Suprapubic skin (tissue), 3 donors: ENCODE data around the gene GON4L.

Experiments
- POLR2A ChIP-seq, 2 donors: fragments of 450-650 bp; IDR thresholded peaks; one replicate each; pipeline ENCODE4 v1.6.1; 2017; ENCODE audit warnings: antibody characterized with exemption in 2 of 2, mild to moderate bottlenecking in 2 of 2, moderate library complexity in 2 of 2
- TF ChIP-seq, protein P1 (sequence below), 2 donors: fragments of 200-600 bp in 1 of 2; fragments of 450-650 bp in 1 of 2; sonication (generic) in 1 of 2; IDR thresholded peaks; one replicate each; pipeline ENCODE4 v1.5.1; 2016 to 2019; ENCODE audit warnings: antibody characterized with exemption in 2 of 2, mild to moderate bottlenecking in 1 of 2, moderate library complexity in 1 of 2

DNA sequence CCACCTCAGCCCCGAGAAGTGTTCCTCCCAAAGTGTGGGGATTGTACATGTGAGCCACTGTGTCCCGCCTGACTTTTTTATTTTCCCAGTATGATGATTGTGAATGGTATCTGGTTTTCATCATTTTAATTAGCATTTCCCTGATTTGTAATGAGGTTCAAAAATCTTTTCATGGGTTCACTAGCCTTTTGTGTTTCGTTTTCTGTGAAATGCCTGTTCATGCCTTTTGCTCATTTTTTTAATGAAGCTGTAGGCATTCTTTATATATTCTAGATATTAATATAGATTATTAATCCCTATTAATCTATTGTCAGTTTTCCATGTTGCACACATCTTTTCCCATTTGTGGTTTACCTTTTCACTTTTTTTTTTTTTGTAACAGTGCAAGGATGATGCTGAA is 147.6 kb downstream of the GON4L start:
- TF ChIP-seq, protein P1, sequence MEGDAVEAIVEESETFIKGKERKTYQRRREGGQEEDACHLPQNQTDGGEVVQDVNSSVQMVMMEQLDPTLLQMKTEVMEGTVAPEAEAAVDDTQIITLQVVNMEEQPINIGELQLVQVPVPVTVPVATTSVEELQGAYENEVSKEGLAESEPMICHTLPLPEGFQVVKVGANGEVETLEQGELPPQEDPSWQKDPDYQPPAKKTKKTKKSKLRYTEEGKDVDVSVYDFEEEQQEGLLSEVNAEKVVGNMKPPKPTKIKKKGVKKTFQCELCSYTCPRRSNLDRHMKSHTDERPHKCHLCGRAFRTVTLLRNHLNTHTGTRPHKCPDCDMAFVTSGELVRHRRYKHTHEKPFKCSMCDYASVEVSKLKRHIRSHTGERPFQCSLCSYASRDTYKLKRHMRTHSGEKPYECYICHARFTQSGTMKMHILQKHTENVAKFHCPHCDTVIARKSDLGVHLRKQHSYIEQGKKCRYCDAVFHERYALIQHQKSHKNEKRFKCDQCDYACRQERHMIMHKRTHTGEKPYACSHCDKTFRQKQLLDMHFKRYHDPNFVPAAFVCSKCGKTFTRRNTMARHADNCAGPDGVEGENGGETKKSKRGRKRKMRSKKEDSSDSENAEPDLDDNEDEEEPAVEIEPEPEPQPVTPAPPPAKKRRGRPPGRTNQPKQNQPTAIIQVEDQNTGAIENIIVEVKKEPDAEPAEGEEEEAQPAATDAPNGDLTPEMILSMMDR (IDR thresholded peaks at IDR 0.05): no peak
- no peak for TF ChIP-seq POLR2A (IDR thresholded peaks at IDR 0.05)
